Measurements from ENCODE around the gene ANO5.

The ANO5 gene

GRCh38 chr11:22162756-22163155 is 30.1 kb upstream of the ANO5 start:
- TF ChIP-seq ZBTB7A (IDR thresholded peaks at IDR 0.05; ENCODE audit: low read depth) (no peak), MAX (IDR thresholded peaks at IDR 0.05) (no peak), FOXM1 (IDR thresholded peaks at IDR 0.05; ENCODE audit: borderline replicate concordance, low read depth) (no peak), EP300 (IDR thresholded peaks at IDR 0.05; ENCODE audit: borderline replicate concordance) (no peak), TCF12 (IDR thresholded peaks at IDR 0.05; ENCODE audit: low read depth) (no peak), NFIC (IDR thresholded peaks at IDR 0.05) (no peak), RAD21 (IDR thresholded peaks at IDR 0.05; ENCODE audit: low read depth) (no peak), YY1 (IDR thresholded peaks at IDR 0.05; ENCODE audit: low read depth) (no peak), EGR1 (IDR thresholded peaks at IDR 0.05) (no peak), CREB1 (IDR thresholded peaks at IDR 0.05; ENCODE audit: low read depth) (no peak), TAF1 (IDR thresholded peaks at IDR 0.05; ENCODE audit: low read depth) (no peak), CEBPB (IDR thresholded peaks at IDR 0.05) (no peak), TEAD4 (IDR thresholded peaks at IDR 0.05) (no peak)
- TF ChIP-seq, protein P1, sequence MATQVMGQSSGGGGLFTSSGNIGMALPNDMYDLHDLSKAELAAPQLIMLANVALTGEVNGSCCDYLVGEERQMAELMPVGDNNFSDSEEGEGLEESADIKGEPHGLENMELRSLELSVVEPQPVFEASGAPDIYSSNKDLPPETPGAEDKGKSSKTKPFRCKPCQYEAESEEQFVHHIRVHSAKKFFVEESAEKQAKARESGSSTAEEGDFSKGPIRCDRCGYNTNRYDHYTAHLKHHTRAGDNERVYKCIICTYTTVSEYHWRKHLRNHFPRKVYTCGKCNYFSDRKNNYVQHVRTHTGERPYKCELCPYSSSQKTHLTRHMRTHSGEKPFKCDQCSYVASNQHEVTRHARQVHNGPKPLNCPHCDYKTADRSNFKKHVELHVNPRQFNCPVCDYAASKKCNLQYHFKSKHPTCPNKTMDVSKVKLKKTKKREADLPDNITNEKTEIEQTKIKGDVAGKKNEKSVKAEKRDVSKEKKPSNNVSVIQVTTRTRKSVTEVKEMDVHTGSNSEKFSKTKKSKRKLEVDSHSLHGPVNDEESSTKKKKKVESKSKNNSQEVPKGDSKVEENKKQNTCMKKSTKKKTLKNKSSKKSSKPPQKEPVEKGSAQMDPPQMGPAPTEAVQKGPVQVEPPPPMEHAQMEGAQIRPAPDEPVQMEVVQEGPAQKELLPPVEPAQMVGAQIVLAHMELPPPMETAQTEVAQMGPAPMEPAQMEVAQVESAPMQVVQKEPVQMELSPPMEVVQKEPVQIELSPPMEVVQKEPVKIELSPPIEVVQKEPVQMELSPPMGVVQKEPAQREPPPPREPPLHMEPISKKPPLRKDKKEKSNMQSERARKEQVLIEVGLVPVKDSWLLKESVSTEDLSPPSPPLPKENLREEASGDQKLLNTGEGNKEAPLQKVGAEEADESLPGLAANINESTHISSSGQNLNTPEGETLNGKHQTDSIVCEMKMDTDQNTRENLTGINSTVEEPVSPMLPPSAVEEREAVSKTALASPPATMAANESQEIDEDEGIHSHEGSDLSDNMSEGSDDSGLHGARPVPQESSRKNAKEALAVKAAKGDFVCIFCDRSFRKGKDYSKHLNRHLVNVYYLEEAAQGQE (IDR thresholded peaks at IDR 0.05; ENCODE audit: low read depth) = no peak
- TF ChIP-seq, protein P2, sequence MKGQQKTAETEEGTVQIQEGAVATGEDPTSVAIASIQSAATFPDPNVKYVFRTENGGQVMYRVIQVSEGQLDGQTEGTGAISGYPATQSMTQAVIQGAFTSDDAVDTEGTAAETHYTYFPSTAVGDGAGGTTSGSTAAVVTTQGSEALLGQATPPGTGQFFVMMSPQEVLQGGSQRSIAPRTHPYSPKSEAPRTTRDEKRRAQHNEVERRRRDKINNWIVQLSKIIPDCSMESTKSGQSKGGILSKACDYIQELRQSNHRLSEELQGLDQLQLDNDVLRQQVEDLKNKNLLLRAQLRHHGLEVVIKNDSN (IDR thresholded peaks at IDR 0.05) = no peak

- TF ChIP-seq MAX (IDR thresholded peaks at IDR 0.05) = no peak
- no peak for TF ChIP-seq TAF1 (IDR thresholded peaks at IDR 0.05; ENCODE audit: low read depth)
- no peak for TF ChIP-seq NFIC (IDR thresholded peaks at IDR 0.05)
- TF ChIP-seq, protein P2 (IDR thresholded peaks at IDR 0.05) = no peak
- TF ChIP-seq EP300 (IDR thresholded peaks at IDR 0.05; ENCODE audit: borderline replicate concordance) = no peak
- TF ChIP-seq TEAD4 (IDR thresholded peaks at IDR 0.05) = no peak
- TF ChIP-seq, protein P1 (IDR thresholded peaks at IDR 0.05; ENCODE audit: low read depth) = no peak
- no peak for TF ChIP-seq YY1 (IDR thresholded peaks at IDR 0.05; ENCODE audit: low read depth)
- TF ChIP-seq RAD21 (IDR thresholded peaks at IDR 0.05; ENCODE audit: low read depth) = no peak
- no peak for TF ChIP-seq EGR1 (IDR thresholded peaks at IDR 0.05)
Observed at GRCh38 chr11:22163394-22163797, 29.5 kb upstream of the ANO5 start.

GRCh38 chr11:22165087-22165486 is 27.8 kb upstream of the ANO5 start:
- no peak for TF ChIP-seq CEBPB (IDR thresholded peaks at IDR 0.05)
- TF ChIP-seq ZBTB7A (IDR thresholded peaks at IDR 0.05; ENCODE audit: low read depth) = no peak
- no peak for TF ChIP-seq TAF1 (IDR thresholded peaks at IDR 0.05; ENCODE audit: low read depth)
- TF ChIP-seq FOXM1 (IDR thresholded peaks at IDR 0.05; ENCODE audit: borderline replicate concordance, low read depth) = no peak
- TF ChIP-seq, protein P2 (IDR thresholded peaks at IDR 0.05) = no peak
- TF ChIP-seq TCF12 (IDR thresholded peaks at IDR 0.05; ENCODE audit: low read depth) = no peak
- TF ChIP-seq YY1 (IDR thresholded peaks at IDR 0.05; ENCODE audit: low read depth) = no peak
- TF ChIP-seq NFIC (IDR thresholded peaks at IDR 0.05) = no peak
- no peak for TF ChIP-seq EP300 (IDR thresholded peaks at IDR 0.05; ENCODE audit: borderline replicate concordance)
- TF ChIP-seq EGR1 (IDR thresholded peaks at IDR 0.05) = no peak
- no peak for TF ChIP-seq RAD21 (IDR thresholded peaks at IDR 0.05; ENCODE audit: low read depth)
- TF ChIP-seq CREB1 (IDR thresholded peaks at IDR 0.05; ENCODE audit: low read depth) = no peak
- no peak for TF ChIP-seq MAX (IDR thresholded peaks at IDR 0.05)

GRCh38 chr11:22165759-22166513 is 26.9 kb upstream of the ANO5 start:
- no peak for TF ChIP-seq MAX (IDR thresholded peaks at IDR 0.05)
- no peak for TF ChIP-seq ZBTB7A (IDR thresholded peaks at IDR 0.05; ENCODE audit: low read depth)
- TF ChIP-seq FOXM1 (IDR thresholded peaks at IDR 0.05; ENCODE audit: borderline replicate concordance, low read depth) = no peak
- TF ChIP-seq NFIC (IDR thresholded peaks at IDR 0.05) = no peak
- no peak for TF ChIP-seq TCF12 (IDR thresholded peaks at IDR 0.05; ENCODE audit: low read depth)
- TF ChIP-seq EGR1 (IDR thresholded peaks at IDR 0.05) = no peak
- TF ChIP-seq, protein P1 (IDR thresholded peaks at IDR 0.05; ENCODE audit: low read depth) = no peak
- TF ChIP-seq EP300 (IDR thresholded peaks at IDR 0.05; ENCODE audit: borderline replicate concordance) = no peak
- TF ChIP-seq YY1 (IDR thresholded peaks at IDR 0.05; ENCODE audit: low read depth) = no peak
- TF ChIP-seq, protein P2 (IDR thresholded peaks at IDR 0.05) = no peak
- no peak for TF ChIP-seq TAF1 (IDR thresholded peaks at IDR 0.05; ENCODE audit: low read depth)
- no peak for TF ChIP-seq CEBPB (IDR thresholded peaks at IDR 0.05)
- no peak for TF ChIP-seq TEAD4 (IDR thresholded peaks at IDR 0.05)
- TF ChIP-seq RAD21 (IDR thresholded peaks at IDR 0.05; ENCODE audit: low read depth) = no peak
- no peak for TF ChIP-seq CREB1 (IDR thresholded peaks at IDR 0.05; ENCODE audit: low read depth)
